NCI-H82 treated with DMSO at 0.1 percent for 48 hours (cell line): ENCODE data around the gene PTPRE.

ENCODE experiments used
- DNase-seq: peaks from one replicate; lab custom pipeline; 2025; ENCODE audit not compliant: unreplicated experiment; lab: John Stamatoyannopoulos, UW

The PTPRE gene

DNA sequence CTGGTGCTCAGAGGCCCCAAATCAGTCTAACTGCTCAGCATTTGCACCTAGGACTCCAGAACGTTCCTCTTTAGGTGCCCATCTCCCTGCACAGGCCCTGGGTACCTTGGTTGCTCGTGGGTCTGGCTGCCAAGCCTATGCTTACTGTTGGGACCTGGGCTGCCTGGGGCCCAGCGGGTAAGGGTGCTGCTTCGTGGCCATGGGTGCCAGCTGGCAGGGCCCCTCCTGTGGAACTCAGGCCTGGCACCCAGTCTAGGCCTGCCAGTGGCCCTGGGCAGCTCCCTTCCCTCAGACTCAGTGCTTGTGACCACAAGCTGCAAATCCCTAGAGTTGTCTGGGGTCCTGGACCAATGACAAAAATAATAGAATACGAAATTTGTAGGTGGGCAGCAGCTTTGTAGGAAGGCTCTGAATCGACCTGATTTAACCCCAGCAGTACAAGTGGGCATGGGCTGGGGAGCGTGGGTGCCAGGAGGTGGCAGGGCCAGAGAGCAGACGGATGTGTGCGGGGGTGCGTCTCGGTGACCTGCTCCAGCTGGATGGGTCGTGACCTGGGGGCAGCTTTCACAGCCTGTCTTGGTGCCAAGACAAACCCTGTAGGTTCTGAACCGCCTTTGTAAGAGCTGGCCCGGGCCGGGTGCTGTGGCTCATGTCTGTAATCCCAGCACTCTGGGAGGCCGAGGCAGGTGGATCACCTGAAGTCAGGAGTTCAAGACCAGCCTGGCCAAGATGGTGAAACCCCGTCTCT lies 149.6 kb downstream of the PTPRE start:
- DNase-seq, result no peak

DNA sequence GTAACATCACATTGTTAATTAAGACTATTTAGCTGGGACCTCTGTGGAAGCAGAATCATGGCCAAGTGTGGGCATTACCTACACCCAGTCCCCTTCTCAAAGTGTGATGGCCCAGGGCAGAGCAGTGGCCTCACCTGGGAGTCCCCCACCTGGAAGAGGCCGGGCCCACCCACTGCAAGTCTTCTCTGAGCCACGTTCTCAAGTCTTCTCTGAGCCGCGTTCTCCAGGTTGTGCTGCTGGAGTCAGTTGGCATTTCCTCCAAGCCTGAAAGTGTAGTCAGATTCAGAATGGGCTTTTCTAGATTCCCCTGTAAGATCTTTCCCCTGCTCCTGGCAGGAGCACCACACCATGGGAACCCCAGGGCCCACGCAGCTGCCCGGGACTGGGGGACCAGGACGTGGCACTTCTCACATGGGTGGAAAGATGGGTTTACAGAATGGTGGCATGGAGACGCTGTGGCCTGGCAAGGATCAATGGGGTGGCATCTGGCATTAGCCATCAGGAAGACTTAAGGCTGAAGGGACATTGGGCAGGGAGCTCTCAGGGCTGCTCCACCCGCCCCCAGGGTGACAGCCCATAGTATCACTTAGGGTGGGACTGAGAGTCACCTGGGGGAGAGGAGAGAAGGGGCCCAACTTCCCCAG lies 151.3 kb downstream of the PTPRE start:
- no peak for DNase-seq

DNA sequence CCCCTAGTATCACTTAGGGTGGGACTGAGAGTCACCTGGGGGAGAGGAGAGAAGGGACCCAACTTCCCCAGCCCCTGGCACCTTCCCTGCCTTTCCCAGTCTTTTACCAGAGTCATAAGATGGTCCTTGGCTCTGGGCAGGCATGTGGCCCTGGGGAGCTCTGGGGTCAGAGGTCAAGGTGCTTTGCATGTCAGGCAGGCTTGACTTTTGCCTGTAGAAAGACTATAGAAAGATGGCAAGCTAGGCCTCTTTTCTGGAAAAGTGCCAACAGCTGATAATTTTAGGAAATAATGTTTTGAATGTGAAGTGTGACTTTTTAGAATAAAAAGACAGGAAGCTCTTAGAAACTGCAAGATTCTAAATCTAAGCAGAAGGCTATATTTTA lies 151.8 kb downstream of the PTPRE start:
- no peak for DNase-seq

DNA sequence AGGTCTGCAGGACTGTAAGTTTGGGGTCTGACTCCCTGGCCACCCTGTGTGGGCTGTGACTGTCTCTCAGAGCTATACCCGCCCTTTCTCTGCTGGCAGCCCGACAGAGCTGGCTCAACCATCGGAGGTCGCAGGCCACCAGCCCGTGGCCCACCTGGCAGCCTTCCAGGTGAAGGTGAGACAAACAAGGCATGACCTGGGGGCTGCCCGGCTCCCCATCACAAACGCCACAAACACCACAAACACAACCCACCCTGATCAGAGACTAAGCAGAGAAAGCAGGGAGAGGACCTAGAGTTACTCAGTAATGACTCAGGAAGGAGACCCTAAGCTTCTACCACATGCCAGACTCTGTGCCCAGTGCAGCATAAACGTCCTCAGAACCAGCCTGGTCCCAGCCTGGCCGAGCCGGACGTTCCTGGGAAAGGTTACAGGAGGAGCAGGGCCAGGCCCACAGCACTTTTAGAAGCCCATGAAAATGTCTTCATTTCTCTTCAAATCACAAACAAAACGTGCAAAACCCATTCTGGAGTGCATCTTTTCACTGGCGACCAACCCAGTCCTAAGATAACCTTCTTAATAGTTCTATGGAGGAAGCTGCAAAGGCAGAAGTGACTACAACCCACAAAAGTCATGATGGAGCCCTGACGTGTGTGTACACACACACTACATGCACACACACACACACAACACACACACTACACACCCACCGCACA lies 152.5 kb downstream of the PTPRE start:
- no peak for DNase-seq

DNA sequence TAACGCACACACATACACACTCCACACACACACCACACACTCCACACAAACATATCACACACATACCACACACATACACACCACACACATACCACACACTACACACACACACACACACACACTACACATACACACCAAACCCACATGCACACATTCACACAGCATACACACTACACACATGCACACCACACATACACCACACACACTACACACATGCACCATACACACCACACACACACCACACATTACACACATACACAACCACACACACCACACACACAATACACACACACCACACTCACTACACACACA lies 153.0 kb downstream of the PTPRE start:
- DNase-seq, result no peak

DNA sequence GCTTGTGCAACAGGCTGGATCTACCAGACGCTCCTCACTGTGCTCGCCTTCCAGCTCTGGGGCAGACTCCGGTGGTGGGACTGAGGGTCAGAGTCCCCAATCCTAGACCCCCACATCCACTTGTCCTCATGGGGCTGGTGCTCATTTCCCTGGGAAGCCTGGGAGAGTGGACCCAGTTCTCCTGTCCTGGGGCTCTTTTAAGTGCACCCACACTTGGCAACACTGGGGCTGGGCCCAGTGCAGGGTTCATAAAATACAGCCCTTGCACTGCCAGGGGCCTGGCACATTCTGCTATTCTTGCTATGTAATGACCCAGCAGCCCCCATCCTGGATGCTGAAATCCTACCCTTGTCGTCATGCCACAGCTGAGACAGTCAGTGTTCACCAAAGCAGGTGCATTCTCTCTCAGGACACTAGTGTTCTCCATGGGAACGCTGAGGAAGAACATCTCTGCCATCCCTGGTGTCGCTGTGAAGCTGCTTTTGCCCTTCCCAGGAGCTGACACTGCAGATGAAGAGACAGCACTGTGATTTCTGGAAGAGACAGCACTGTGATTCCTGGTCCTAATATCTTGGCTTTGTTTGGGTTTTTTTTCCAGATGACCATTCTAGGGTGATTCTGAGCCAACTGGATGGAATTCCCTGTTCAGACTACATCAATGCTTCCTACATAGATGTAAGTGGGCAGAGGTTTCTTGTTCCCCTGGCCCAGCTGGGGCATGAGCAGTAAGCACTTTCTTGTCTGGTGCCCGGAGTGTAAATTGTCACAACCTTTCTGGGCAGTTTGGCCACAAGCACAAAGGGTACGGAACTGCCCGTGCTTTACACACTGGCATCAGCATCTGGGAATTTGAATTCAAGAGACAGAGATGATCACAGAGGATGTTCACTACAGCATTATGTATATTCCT lies 153.7 kb downstream of the PTPRE start:
- DNase-seq, result no peak

DNA sequence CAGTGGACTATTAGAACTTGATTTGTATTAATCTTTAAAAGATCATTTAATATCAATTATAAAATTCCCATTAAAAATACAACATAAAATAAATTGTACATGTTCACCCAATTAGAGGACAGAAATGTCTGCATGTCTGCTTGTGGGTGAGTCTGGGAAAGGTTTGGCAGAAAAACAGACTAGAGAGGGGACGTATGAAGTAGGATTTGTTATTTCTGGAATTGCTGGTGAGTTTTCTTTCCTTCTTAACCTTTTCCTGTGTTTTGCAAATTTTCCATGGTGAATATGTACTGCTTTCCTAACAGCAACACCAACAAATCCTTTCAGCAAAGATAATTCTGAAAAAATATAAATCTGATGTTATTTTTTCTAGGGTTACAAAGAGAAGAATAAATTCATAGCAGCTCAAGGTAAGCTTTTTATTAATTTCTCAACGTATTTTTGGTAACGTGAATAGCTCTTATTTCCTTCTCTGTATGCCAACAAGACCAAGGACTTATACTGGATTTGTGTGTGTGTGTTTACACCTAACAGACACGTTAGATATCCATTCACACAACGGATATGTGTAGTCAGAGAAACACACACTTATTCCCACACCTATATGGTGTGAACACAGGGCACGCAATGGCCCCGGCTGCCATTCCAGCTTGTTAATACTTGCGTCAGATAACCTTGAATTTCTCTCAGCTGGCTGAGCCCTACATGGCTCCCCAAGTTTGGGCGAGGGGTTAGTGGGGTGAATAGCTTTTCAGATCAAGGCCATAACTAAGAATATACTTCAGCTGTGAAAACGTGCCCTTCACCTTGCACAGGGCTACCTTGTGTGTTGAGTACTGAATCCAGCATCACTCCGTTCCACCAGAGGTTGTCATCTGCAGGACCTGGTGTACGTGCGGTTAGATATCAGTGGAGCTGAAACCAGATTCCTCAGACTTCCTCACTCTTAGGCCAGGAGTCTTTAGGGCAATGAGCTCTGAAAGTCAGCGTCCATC lies 154.7 kb downstream of the PTPRE start:
- no peak for DNase-seq

DNA sequence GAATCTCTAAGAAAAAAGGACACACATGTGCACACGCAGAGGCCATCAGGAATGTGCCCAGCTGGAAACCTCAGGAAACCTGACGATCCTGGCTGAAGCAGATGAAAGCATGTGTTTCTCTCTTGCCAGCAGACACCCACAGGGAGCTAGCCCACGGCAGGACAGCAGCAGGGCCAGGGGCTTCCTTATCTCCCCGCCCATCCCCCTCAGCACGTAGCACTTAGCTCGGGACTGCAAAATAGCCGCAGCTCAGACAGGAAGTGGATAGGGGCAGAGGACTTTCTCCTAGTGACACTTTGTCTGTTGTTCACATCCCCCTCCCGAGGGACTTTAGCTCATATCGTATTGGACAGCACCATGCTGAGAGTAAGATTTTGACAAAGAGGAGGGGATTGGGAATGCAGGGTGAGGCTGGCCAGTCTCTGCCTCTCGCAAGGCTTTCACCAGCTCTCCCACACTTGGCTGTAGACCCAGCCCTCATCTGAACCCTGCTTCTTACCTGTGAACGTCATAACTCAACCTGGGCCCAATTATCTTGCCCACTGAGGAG lies 155.5 kb downstream of the PTPRE start:
- DNase-seq, result no peak

DNA sequence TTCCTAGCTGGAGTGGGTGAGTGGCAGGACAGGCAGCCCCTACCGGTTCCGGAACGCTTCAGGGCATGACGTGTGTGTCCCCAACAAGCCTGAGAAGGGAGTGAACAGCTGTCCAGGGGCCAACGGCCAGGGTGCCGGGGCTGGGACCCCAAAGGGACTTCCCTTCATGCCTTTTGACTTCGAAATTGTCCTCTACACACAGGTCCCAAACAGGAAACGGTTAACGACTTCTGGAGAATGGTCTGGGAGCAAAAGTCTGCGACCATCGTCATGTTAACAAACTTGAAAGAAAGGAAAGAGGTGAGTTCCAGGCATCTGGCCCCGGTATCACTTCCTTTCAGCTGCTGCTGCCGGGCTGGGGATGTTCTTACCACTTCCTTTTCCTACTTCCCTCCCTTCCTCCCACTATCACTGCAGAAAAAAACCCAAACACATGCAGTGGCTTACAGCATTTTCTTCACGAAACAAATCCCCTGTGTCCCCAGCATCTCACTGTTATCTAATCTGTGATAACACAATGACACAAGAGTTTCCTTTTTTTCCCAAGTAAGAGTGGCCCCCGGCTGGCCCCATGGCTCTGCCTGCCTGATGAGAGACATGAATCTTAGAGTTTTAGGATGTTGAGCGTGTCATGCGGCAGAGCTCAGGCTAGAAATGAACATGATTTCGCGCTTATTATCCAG lies 156.1 kb downstream of the PTPRE start:
- no peak for DNase-seq

DNA sequence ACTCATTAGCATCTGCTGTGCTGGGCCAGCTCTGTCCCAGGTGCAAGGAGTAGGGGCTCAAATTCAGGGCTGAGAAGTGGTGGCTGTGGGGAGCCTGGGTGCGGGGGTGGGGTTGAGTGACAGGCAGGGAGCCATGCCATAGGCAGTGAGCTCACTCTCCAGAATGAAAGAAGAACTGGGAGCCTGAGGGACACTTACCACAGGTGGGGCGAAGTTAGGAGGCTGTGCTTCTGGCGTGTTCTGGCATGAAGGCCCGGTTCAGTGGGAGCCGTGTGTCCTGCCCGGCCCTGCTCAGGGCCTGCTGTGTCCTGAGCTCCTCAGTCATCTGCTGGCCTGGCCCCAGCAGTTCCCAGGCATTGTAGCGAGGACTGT lies 156.8 kb downstream of the PTPRE start:
- DNase-seq, result no peak

DNA sequence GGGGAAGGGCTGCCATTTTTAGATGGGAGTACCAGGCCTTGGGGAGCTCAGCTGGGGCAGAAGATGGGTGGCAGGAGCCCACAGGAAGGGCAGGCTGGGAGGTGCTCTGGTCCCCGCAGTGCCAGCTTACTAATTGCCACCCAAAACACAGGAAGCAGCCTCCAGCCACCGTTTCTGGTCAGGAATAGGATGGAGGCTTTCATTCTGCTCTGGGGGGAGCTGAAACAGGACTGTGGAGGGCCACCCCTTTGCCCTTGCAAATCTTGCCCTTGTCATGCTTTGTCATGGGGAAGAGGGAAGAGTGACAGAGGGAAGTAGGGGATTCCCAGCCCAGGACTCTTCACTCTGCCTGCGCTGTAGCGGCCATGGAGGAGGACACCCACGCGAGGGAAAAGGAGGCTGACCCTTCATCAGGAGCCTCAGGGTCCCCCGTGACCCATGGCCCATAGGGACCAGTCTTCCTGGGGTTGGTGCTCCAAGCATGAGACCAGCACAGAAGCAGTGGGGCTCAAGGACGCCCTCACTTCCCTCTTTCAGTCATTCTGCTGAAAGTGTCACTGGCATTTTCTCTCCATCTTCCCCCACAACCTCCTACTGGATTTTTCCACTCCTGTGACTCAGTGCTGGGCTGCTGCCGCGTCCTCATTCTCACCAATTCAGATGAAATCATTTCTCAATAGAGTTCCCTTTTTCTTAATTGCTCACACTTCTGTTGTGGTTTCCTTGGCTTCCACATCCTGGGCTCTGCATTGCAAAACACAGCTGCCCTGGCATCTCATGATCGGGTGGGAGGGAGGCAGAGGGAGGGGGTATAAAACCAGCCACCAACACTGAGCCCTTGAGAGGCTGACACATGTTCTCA lies 157.4 kb downstream of the PTPRE start:
- no peak for DNase-seq

DNA sequence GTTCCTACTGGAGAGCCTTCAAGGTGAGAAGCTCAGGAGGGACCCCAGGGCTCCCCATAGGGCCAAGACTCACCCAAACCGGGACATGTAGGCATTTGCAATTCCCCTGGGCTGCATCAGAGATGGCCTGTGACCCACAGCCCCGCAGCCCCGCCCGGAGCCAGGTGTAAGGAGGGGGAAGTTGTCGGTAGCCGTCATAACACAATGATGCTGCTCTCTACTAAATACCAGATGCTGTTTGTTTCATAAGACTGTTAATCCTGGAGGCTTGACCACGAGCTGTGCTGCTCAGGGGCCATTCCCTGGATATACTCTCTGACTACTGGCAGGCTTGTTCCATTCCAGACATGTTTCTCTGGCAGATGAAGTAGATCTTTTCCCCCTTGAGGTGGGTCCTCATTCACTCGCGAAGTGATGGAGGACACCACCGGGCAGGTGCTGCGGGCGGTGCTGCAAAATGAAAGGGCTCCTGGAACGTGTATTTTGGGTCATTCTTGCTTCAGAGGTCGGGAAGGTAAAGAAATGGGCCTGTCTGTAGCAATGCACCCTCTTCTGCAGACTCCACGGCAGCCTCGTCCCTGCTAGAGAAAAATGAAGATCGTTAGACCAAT lies 158.2 kb downstream of the PTPRE start:
- DNase-seq, result no peak

DNA sequence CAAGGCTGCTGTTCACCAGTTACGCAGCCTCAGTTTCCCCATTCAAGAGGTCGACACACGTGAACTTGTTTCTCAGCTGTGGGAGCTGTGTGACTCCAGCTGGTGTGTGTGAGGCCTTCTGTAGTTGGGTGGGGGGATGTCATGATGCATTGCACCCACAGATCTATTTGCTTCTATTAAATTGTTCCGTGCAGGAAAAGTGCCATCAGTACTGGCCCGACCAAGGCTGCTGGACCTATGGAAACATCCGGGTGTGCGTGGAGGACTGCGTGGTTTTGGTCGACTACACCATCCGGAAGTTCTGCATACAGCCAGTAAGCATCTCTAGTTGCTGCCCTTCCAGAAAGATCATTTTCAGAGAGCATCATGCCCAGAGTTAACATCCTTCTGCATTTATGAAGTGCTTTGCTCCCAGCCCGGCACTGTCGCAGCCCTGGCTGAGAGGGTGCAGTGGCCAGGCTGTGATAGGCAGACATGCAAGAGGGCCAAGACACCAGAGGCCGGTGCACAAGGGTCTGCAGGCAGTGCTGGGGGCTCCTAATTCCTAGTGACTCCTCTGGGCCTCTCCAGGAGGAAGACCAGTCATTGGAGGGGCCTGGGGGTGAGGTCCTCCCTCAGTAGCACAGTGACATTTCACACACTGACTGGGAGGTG lies 159.1 kb downstream of the PTPRE start:
- DNase-seq, result no peak

DNA sequence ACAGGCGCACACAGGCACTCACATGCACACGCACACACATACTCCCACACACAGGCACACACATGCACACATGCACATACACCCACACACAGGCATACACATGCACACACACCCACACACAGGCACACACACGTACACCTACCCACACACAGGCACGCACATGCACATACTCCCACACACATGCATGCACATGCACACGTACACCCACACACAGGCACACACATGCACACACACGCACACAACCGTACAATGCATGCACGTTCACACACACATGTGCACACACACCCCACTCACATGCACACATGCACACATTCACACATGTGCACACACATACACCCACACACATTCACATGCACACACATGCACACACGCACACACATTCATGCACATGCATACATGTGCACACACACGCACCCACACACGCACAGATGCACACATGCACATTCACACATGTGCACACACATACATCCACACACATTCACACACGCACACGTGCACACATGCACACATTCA lies 160.0 kb downstream of the PTPRE start:
- no peak for DNase-seq

DNA sequence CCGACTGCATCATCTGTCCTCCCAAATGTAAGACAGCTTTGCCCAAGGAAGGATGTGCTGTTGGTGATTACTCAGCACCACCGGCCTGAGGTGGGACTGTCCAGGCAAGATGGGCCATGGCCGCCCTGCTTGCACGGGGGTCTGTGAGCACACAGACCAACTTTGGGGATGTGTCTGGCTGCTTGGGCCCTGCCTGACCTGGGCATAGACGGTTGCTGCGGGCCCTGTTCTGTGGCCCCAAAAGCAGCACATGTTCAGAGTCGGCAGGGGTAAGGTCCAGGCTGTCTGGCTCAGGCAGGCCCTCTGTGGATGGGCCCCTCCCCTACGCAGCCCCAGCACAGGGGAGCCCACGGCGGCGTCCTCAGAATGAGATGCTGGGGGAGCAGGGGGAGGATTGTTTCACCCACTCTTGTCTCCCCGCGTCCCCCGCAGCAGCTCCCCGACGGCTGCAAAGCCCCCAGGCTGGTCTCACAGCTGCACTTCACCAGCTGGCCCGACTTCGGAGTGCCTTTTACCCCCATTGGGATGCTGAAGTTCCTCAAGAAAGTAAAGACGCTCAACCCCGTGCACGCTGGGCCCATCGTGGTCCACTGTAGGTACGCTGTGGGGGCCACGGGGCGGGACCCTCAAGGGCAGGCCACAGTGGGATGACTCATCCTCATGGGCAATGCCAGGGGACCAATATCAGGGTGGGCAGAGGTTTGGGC lies 160.9 kb downstream of the PTPRE start:
- DNase-seq, result no peak

DNA sequence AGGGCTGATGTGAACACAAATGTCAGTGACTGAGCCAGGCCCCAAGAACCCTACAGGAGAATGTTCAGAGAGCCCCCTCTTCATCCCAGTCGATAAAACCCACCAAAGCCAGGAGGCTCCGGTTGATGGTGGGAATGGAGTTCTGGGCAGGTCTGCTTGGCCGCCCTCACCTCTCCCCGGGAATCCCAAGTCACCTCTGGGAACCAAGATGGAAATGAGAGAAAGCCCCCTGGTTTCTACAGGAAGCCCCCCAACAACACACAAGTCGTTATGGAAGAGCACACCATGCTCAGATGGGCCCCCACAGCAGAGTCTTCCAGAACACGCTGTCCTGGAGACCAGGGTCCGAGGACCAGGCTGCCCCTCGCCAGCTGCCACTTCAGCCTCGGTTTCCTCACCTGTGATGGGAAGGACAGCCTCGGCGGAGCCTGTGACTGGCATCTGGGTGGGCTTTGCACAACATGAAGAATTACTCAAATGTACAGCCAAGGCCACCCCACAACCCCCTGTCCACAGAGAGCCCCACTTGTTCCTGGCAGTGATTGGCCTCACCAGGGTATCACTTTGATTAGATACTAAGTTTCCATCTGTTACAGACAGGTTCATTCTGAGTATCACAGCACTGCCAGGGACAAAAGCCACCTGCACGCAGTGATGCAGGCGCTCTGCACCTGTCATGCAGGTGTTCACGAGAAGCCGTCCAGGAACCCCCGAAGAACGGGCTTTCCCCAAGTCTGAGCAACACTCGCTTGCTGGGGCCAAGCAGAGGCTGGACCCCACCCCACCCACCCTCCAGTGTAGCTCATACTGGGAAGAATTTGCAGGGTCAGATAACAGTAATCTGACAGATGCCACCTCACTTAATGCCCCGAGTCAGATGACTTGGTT lies 161.7 kb downstream of the PTPRE start:
- no peak for DNase-seq
